ENCODE results near the gene SLC38A10.

The SLC38A10 gene

DNA sequence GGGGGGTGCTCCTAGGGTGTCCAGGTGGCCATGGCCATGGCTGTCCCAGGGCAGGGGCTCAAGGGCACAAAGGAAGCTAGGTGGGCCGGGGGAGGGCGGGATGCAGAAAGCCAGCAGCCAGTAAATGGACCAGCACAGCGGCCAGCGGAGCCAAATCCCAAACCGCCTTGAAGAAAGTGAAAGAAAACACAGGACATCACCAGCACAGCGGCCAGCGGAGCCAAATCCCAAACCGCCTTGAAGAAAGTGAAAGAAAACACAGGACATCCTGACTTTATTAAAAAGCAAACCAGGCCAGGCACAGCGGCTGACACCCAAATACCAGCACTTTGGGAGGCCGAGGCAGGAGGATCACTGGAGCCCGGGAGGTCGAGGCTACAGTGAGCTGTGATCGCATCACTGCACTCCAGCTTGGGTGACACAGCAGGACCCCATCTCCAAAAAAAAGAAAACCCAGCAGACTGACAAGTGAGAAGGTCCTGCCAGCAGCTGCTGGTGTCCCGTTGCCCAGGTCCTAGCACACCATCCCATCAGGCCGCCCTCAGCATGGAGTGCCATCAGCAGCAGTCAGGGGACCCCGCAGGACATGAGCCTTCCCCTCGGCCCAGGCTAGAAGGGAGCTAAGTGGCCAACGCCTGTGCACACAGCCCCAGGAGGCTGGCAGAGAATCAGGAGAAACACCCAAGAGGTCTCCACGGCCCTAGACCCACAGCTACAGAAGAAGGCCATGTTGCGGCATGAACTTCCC is 17.0 kb downstream of the SLC38A10 start:
- no peak for DNase-seq (ENCODE audit: low spot score)

- DNase-seq (ENCODE audit: low spot score): no peak
These were observed 17.7 kb downstream of the SLC38A10 start for GRCh38 chr17:81277421-81277820.

DNA sequence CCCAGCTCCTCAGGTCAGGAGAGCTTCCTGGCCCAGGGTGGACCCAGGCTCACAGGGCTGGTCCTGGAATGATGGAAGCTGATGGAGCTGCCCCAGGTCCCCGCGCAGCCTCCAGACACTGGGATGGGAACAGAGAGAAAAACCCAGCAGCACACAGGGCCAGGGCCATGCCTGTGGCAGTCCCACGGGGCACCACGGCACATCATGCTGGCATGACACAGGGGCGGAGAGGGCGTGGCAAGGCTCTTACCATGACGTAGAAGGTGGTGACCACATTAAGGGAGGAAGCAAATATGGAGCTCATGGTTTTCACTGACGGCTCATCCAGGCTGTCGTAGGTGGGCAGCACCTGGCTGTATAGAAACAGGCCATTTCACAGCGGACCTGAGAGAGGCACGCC is 18.3 kb downstream of the SLC38A10 start:
- no peak for DNase-seq (ENCODE audit: low spot score)

DNA sequence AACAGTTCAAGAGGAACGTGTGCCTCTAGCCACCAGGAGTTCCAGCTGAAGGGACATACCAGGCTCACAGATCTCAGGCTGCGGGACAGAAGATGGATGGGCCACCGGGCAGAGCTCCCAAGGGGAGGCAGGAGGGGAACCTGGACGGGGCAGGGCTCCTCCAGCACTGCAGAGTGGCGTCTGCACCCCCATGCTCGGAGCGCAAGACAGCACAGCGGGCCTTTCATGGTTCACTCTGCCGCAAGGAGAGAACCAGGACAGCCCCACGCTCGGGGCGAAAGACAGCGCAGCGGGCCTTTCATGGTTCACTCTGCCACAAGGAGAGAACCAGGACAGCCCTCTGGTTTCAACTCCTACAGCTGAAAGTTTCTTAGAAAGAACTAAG is 20.6 kb downstream of the SLC38A10 start:
- no peak for DNase-seq (ENCODE audit: low spot score)

DNA sequence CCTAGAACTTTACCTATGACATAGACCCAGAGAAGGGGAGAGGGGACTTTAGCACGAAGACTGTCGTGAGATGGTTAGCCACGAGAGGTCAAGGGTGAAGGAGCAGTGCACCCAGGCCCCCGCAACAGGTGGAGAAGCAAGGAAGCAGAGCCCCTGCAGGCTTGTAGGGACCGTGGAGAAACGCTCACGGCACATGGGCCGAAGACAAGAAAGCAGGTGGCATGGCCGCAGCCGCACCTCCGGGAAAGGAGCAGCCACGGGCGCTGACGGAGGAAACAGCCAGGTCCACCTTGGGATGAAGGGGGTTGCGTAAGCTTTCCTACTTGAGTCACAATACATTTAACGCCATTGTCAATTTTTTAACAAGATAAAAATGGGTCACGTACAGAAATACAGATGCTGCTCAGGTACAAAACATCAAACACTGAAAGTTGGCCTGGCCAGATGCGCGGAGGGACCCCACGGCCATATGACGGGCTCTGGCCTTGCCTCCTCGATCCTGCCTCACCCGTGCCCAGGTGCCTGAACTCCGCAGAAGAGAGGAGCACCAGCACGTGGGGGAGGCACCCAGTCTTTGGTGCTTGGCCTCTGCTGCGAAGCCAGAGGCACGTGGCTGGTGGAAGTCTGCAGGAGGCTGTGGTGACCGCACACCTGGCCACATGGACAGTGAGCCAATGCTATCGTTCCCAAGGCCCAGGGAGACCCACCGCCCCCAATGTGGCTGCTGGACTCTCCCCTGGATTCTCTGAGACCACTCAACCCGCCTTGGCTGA is 21.2 kb downstream of the SLC38A10 start:
- no peak for DNase-seq (ENCODE audit: low spot score)

DNA sequence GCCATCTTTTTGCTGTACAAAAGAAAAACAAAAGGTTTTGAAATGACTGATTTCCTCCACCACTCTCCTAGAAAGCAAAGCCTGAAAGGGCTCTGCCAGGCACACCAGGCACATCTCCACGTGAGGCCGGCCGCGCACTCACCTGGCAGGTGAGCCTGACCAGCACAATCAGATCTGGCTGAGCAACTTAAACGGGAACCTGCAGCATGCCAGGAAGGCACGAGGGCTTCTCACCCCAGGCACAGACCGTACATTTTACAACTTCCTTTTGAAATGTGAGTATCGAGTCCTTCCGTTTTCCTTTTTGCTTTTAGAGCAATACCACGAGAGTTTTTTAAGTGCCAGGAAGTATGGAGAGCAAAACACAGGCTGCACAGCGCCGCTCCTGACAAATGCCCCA is 22.5 kb downstream of the SLC38A10 start:
- DNase-seq (ENCODE audit: low spot score): no peak

DNA sequence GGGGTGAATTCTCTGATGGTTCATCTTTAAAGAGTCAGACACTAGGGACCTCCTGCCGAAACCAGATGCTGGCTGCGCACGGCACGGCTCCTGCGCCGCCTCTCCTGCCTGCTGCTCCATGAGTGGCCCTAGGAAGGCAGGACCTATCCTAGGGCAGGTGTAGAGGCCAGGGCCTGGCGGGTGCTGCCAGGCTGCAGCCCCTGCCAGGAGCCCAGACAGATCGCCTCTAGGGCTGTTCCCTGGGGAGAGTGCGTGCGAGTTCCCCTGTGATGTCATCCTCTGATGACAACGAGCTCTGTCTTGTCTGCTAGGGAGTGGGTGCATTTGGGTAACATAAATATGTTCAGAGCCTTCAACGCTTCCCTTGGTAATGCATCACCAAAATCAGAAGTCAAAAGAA is 23.9 kb downstream of the SLC38A10 start:
- DNase-seq (ENCODE audit: low spot score): no peak

GRCh38 chr17:81270279-81270678 is 24.8 kb downstream of the SLC38A10 start:
- no peak for DNase-seq (ENCODE audit: low spot score)

DNA sequence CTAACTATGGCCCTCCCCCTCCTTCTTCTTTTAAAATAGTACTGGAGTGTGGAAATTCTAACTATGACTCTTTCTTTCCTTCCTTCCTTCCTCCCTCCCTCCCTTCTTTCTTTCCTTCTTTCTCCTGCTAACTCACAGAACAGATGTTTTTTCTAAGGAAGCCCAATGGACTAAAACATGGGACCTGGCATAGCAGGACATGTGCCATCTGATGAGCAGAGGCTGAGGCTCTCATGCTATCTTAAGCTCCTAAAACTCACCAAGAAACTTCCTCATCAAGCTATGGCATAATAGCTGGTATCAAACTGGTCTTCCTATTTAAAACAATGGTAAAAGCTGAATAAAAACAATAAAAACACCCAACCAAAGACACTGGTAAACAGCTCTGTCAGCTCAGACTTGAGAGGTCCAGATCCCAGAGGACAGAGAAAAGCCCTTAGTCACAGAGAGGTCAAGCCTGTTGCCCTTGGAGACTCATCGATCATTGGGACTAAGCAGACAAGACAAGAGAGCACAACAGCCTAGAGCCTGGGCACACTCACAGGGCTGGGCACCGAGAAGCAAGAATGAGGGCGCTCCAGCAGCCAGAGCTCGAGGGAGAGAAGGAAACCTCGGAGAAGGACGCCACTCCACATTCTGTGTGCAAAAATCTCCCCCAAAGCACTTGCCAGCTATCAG is 27.6 kb downstream of the SLC38A10 start:
- DNase-seq (ENCODE audit: low spot score): no peak

DNA sequence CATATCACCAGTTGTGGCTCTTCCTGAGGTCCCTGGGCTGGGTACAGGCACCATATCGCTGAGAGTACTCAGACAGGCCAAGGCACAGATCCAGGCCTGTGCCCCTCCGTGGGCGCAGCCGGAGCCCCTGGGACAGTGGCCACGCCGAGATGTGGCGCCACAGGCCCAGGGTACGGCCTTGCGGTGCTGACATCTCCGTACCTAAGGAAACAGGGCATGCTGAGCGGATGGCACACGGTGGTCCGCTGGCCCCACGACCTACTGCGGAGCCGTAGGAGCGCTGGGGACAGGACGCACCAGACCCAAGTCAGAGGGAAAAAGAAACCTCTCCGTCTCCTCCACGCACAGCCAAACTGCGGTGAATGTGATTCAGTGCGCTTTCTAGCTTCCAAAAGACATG is 29.5 kb downstream of the SLC38A10 start:
- no peak for DNase-seq (ENCODE audit: low spot score)

DNA sequence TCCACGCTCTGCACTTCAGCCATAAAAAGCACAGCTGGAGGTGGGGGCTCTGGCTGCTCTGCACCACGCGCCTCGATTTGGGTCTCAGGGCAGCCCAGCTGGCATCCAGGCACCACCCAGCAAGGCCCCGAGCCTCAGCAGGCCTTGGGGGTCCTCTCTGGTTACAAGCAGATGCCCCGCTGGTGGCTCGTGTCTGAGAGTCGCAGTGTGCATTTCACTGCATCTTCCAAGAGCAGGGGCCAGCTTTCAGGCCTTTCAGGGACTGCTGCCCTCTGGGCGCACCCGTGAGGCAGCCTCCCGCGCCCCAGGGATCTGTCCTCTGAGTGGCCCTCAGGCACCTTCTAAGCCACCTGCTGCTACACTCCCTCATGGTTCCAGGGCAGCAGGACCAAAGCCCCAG is 30.5 kb downstream of the SLC38A10 start:
- DNase-seq (ENCODE audit: low spot score): no peak

GRCh38 chr17:81263371-81264181 is 31.5 kb downstream of the SLC38A10 start:
- no peak for DNase-seq (ENCODE audit: low spot score)

DNA sequence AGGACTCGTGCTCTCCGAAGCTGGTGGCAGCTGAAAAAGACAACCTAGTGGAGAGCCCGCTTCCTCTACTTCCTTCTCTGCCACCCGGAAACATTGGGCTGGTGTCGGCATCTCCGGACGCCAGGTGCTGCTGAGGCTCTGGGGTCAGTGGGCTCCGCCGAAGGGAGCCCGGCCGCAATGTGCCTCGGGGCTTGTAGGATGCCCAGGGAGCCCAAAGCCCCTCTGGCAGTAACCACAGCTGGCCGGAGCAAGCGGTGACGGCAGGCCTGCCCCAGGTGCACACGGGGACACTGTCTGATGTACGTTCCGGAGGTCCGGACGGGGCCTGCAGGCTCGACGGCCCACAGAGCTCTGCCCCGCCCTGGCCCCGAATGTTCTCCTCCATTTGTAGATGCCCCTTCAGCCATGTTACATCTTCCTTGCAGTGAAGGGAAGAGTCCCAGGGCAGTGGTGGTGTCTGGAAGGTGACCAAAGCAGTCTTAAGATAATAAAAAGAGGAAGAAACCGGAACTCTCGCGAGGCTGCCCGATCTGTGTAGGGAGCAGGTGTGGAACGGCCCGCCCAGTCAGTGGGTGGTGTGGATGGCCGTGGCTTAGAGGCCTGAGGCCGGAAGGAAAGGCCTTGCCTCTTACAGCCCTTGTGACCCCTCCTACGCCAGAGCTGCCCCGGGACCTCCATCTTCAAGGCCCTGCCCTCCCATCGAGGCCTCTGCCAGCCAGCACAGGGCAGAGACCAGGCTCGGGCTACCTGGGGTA is 33.3 kb downstream of the SLC38A10 start:
- no peak for DNase-seq (ENCODE audit: low spot score)

DNA sequence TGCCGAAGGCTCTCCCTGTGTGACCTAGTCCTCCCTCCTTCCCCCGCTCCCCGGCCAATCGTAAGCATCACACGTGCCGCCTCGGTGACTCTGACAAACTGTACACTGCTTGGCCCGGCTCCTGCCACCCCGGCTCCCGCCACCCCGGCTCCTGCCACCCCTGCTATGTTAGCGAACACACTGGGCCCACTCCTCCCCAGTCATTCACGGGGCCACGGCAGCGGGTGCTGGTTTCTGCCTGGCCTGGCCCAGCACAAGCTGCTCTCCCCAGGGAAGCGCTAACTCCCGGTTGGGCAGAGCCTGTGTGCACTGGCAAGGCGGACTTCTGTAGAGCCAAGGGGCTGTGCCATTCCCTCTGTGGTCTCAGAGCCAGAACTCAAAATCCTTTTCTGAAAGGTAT is 34.0 kb downstream of the SLC38A10 start:
- DNase-seq (ENCODE audit: low spot score): no peak

DNA sequence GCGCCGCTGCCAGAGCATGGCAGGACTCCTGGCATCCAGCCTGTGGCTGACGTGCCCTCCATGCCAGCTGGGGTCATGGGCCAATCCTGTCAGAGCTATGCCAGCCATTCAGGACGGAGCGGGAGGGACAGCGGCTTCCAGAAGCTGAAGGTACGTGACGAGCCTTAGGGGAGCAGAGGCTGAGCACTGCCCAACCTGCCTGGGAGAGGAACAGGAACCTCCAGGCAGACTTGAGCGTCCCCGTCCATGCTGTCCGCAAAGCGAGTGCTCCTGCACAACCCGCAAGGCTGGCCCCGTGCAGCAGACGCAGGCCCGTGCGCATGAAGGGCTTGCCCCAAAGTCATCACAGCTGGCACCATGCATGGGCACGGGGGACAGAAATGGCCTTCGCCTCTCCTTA is 34.5 kb downstream of the SLC38A10 start:
- no peak for DNase-seq (ENCODE audit: low spot score)

- no peak for DNase-seq (ENCODE audit: low spot score)
These were observed 34.9 kb downstream of the SLC38A10 start for GRCh38 chr17:81260171-81260570.

DNA sequence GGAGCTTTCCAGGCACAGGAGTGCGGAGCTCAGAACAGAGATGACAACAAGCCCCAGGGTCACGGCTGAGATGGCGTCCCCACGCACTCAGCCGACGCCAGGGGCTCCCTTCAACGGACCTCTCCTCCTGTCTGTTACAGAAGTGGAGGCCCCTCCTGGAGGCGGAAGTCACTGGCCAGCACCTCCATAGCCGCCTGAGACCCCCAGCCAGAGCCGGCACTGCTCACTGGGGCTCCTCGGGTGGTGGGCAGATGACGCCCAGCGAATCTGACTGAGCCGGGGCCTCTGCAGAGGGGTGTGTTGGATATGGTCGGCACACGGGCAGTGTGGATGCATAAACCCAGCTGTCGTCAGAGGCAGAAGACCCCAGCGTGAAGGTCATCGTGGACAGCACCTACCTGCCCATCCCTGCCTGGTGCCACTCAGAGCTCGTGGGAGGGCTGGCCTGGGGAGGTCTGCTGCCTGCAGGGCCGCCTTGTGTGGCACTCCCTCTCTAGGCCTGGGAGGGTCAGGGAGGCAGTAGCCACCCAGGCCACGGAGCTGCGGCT is 36.0 kb downstream of the SLC38A10 start:
- DNase-seq (ENCODE audit: low spot score): no peak

GRCh38 chr17:81258292-81258691 is 36.8 kb downstream of the SLC38A10 start:
- DNase-seq (ENCODE audit: low spot score): no peak

- DNase-seq (ENCODE audit: low spot score): no peak
These were observed 37.6 kb downstream of the SLC38A10 start for GRCh38 chr17:81257533-81257932.

GRCh38 chr17:81256616-81257015 is 38.5 kb downstream of the SLC38A10 start:
- no peak for DNase-seq (ENCODE audit: low spot score)
